NT2/D1 (cell line): ENCODE results near the gene REEP5.
"Not testable (repeated sequence)": the region's sequence is repeated elsewhere in the genome, so short reads cannot be mapped to it uniquely, and the experiment has no call there.

Source experiments
- DNase-seq: peaks from one replicate; pipeline ENCODE4 v3.0.0-alpha.2; 2011; ENCODE audit warnings: low read depth, low spot score
- H3K27me3 ChIP-seq: 2 replicates; pipeline ENCODE4 v1.6.0; 2011; ENCODE audit warnings: mild to moderate bottlenecking; ENCODE audit not compliant: insufficient read length, insufficient read depth
- H3K36me3 ChIP-seq: 2 replicates; pipeline ENCODE4 v1.6.1; 2011; ENCODE audit warnings: mild to moderate bottlenecking, low read length, mixed read lengths; ENCODE audit not compliant: insufficient read depth, insufficient read length
- H3K4me1 ChIP-seq: 2 replicates; pipeline ENCODE4 v1.5.1; 2011; ENCODE audit not compliant: insufficient read depth, insufficient read length
- H3K4me3 ChIP-seq: 2 replicates; pipeline ENCODE4 v1.5.1; 2011; ENCODE audit warnings: low read depth; ENCODE audit not compliant: insufficient read length
- H3K9ac ChIP-seq: 2 replicates; pipeline ENCODE4 v1.6.0; 2011; ENCODE audit warnings: low read depth; ENCODE audit not compliant: insufficient read length
- H3K9me3 ChIP-seq: 2 replicates; pipeline ENCODE4 v1.5.1; 2011; ENCODE audit warnings: mild to moderate bottlenecking, low read length; ENCODE audit not compliant: insufficient read depth
- SUZ12 ChIP-seq: IDR thresholded peaks from 2 replicates; pipeline ENCODE4 v1.6.1; 2011; ENCODE audit not compliant: insufficient read length, insufficient read depth; ENCODE audit errors: extremely low read depth
- YY1 ChIP-seq: IDR thresholded peaks from 2 replicates; pipeline ENCODE4 v1.6.1; 2011; ENCODE audit not compliant: insufficient read length, insufficient read depth
- ZNF274 ChIP-seq: IDR thresholded peaks from 2 replicates; pipeline ENCODE4 v1.6.1; 2011; ENCODE audit warnings: mild to moderate bottlenecking, low read depth, low read length

REEP5 gene

GRCh38 chr5:112867411-112867810 lies 54.6 kb downstream of the REEP5 start:
- Histone ChIP-seq H3K9me3 (no peaks in the 10 kb centered on the region), H3K4me3 (no peak overlapping the region), H3K36me3 (peaks cover 79% of the 10 kb centered on the region), H3K9ac (no peak overlapping the region), H3K4me1 (no peaks in the 10 kb centered on the region), H3K27me3 (no peaks in the 10 kb centered on the region)
- DNase-seq: no peak
- TF ChIP-seq ZNF274 (no peak), YY1 (no peak), SUZ12 (no peak)

GRCh38 chr5:112866739-112867138 lies 55.3 kb downstream of the REEP5 start:
- Histone ChIP-seq H3K9ac (no peak overlapping the region), H3K9me3 (no peaks in the 10 kb centered on the region), H3K4me1 (peaks cover 3% of the 10 kb centered on the region), H3K27me3 (no peaks in the 10 kb centered on the region), H3K4me3 (no peak overlapping the region), H3K36me3 (peaks cover 81% of the 10 kb centered on the region)
- no peak for DNase-seq
- TF ChIP-seq YY1 (no peak), ZNF274 (no peak), SUZ12 (no peak)

- Histone ChIP-seq H3K27me3 (no peaks in the 10 kb centered on the region), H3K9ac (no peak overlapping the region), H3K36me3 (peaks cover 73% of the 10 kb centered on the region), H3K4me3 (no peak overlapping the region), H3K9me3 (no peaks in the 10 kb centered on the region), H3K4me1 (peaks cover 3% of the 10 kb centered on the region)
- TF ChIP-seq SUZ12 (no peak), ZNF274 (no peak), YY1 (no peak)
- no peak for DNase-seq
Observed at GRCh38 chr5:112865128-112865527, 56.9 kb downstream of the REEP5 start.

- H3K9ac ChIP-seq: no peak overlapping the region
- H3K4me1 ChIP-seq: peaks cover 3% of the 10 kb centered on the region
- no peak for DNase-seq
- H3K27me3 ChIP-seq: no peaks in the 10 kb centered on the region
- TF ChIP-seq ZNF274 (no peak), SUZ12 (no peak), YY1 (no peak)
- H3K4me3 ChIP-seq: peak overlapping the region; percentile 6
- H3K9me3 ChIP-seq: no peaks in the 10 kb centered on the region
- H3K36me3 ChIP-seq: peaks cover 59% of the 10 kb centered on the region
Observed at GRCh38 chr5:112863549-112863948, 58.5 kb downstream of the REEP5 start.

GRCh38 chr5:112862085-112862484 lies 59.9 kb downstream of the REEP5 start:
- Histone ChIP-seq H3K36me3 (peaks cover 46% of the 10 kb centered on the region), H3K9ac (peak overlapping the region; percentile 95), H3K9me3 (no peaks in the 10 kb centered on the region), H3K4me1 (peaks cover 3% of the 10 kb centered on the region), H3K4me3 (peak overlapping the region; percentile 96), H3K27me3 (no peaks in the 10 kb centered on the region)
- DNase-seq: no peak
- TF ChIP-seq YY1: no peak
- no peak for TF ChIP-seq SUZ12
- no peak for TF ChIP-seq ZNF274

- H3K4me3 ChIP-seq: peak overlapping the region; percentile 96
- H3K9me3 ChIP-seq: no peaks in the 10 kb centered on the region
- peaks cover 41% of the 10 kb centered on the region for H3K36me3 ChIP-seq
- H3K4me1 ChIP-seq: peaks cover 3% of the 10 kb centered on the region
- no peaks in the 10 kb centered on the region for H3K27me3 ChIP-seq
- DNase-seq: no peak
- peak overlapping the region; percentile 95 for H3K9ac ChIP-seq
- TF ChIP-seq YY1: no peak
- no peak for TF ChIP-seq SUZ12
- no peak for TF ChIP-seq ZNF274
Observed at GRCh38 chr5:112861638-112861985, 60.4 kb downstream of the REEP5 start.

GRCh38 chr5:112860929-112861637 lies 60.9 kb downstream of the REEP5 start, which contains the start of gene SRP19:
TSS of gene SRP19 (plus strand) at chr5:112861287. CDS start at chr5:112861377, 90 bp downstream.
- TF ChIP-seq SUZ12 (no peak), ZNF274 (no peak), YY1 (no peak)
- Histone ChIP-seq H3K4me1 (peaks cover 3% of the 10 kb centered on the region), H3K9me3 (no peaks in the 10 kb centered on the region), H3K4me3 (peak within 1 kb of the TSS; percentile 96), H3K9ac (peak within 1 kb of the TSS; percentile 95), H3K27me3 (no peaks in the 10 kb centered on the region), H3K36me3 (peaks cover 36% of the 10 kb centered on the region)
- peak; percentile 90 for DNase-seq

- H3K27me3 ChIP-seq, H3K4me1 ChIP-seq, H3K9me3 ChIP-seq, DNase-seq: not testable (repeated sequence)
- H3K4me3 ChIP-seq: peak overlapping the region; percentile 96
- H3K9ac ChIP-seq: peak overlapping the region; percentile 95
- H3K36me3 ChIP-seq: peaks cover 33% of the 10 kb centered on the region
Observed at GRCh38 chr5:112860571-112860928, 61.5 kb downstream of the REEP5 start.
